M059J (cell line): ENCODE results near the gene GID8. TPM values are rescaled to one million over a fixed set of nuclear protein-coding genes. Genes with fewer than 3 reads are reported as not detected.
"Not testable (repeated sequence)": the region's sequence is repeated elsewhere in the genome, so short reads cannot be mapped to it uniquely, and the experiment has no call there.

Source experiments
- DNase-seq: peaks from one replicate; pipeline ENCODE4 v3.0.0-alpha.2; 2012; ENCODE audit warnings: low read depth
- total RNA-seq: library from RNA; depleted of rRNA; stranded (reverse); fragments of >200 nt; shearing (Covaris generic); gene quantifications from 2 replicates; pipeline ENCODE4 v1.2.3, GENCODE V29; 2014

The GID8 gene
- total RNA-seq, 1 experiment from 2014 or later: 40.4 TPM

DNA sequence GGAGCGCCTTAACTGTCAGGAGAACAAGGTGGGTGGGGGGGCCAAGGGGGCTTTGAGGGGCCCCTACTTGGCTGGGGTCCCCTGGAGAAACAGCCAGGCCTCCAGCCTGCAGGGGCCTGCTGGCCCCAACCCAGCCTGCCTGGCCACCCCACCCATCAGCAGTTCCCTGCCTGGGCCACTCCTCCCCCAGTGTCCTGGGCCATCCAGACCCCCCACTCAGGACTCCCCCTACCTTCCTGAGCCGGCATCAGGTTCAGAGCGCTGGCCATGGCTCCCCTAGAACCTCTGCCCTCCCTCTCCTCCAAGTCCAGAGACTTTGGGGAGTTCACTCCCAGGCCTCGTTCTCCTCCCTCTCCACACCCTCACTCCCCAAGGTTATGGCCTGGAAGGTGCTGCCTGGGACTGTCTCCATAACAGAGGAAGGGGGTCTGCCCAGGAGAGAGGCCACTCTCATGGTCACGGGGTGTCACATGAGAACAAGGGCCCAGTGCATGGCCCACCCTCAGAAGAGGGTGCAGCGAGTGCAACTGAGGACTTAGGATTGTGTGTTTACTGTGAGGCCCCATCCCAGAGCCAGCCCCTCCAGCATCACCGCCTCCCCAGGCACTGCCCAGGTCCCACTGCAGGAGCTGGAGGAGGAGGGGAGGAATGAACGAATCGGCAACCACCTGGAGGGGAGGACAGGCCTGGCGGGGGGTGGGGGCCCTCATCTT is 20.6 kb downstream of the GID8 start:
- no peak for DNase-seq

DNA sequence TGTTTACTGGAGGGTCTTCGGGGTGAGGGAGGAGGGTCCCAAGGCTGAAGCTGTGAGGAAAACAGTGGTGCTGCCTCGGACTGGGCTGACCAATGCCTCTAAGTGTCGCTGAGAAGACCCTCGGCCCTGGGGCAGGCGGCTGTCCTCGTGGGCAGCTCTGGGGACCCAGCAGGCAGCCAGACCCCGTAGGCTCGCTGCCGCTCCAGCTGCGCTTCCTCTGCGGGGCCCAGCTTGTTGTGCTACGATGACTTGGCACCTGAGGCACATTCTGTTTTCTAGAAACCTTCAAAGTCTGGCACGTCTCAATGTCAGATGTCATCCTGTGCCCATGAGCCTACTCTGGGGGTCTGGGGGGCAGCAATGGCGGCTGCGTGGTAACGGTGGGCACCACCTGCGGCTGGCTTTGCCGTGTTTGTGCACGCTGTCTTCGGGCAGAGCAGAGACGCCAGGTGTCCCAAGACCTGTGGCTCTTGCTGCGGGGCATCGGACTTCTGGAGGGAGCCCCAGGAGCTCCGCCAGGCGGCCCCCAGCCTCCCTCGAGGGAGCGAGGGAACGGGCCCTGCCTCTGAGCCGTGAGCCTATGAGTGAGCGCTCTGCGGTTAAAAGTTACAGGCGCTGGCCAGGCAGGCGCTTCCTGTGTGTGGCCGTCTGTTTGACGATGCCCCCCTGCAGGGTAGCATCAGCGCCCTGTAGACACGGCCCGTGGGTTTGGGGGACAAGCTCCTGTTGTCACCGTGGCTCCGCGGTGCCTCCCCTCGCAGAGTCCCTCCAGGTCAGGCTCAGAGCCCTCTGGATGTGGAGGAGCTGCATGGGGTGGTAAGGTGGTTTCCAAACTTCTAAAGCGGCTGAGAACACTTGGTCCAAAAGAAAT is 21.4 kb downstream of the GID8 start:
- DNase-seq: no peak

GRCh38 chr20:62959998-62960436 is 22.1 kb downstream of the GID8 start:
- DNase-seq: no peak

GRCh38 chr20:62960446-62961309 is 22.7 kb downstream of the GID8 start:
- DNase-seq: not testable (repeated sequence)

- DNase-seq: no peak
These were observed 23.4 kb downstream of the GID8 start for GRCh38 chr20:62961310-62961783.

DNA sequence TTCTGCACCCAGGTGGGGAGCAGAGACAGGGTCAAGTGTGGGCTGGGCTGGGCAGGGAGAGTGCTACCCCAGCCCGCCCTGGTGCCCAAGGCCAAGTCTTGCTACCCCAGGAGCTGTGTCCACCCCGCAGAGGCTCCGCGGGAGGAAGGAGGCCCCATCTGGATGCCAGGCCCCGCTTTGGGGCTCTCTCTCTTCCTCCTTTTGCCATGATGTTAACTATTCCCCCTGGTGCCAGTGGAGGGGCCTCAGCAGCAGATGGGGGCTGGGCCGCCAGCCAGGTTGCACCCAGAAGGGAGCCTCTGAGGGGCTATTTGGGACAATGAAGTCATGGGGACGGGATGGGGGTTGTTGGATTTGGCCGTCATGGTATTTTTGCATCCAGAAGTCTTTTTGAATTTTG is 23.9 kb downstream of the GID8 start:
- DNase-seq: no peak

- no peak for DNase-seq
These were observed 24.4 kb downstream of the GID8 start for GRCh38 chr20:62962221-62962879.

DNA sequence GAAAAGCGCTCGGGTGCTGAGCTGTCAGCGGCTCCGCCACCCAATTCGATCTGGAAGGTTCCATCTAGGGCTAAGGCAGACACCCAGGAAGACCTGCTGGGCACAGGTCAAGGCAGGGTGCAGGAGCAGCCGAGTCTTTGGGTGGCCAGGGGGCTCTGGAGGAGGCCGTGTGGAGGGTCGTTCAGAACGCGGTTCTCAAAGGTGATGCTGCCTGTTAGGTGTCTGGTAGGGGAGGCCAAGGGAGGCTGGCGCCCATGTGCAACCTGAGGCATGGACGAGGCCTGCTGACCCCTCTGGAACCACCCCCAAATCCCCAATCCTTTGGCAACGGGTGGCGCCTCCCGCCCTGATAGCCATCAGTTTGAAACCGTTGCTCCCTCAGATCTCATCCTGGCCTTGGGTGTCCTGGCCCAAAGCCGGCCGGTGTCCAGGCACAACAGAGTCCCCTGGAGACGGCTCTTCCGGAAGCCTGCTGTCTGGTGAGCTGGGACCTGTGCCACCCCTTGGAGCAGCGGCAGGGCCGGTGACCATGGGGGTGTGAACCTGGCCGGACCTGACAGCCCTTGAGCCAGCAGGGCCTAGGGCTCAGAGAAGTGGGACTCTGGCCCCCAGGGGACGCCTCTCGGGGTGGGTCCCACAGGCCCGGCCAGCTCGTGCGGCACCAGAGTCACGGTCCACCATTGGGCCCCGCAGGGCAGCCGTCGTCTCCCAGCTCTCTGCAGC is 25.1 kb downstream of the GID8 start:
- DNase-seq: no peak

GRCh38 chr20:62963614-62964397 is 25.9 kb downstream of the GID8 start:
- no peak for DNase-seq

GRCh38 chr20:62964700-62965099 is 26.8 kb downstream of the GID8 start:
- DNase-seq: no peak

GRCh38 chr20:62965363-62965771 is 27.4 kb downstream of the GID8 start:
- no peak for DNase-seq

- DNase-seq: no peak
These were observed 28.5 kb downstream of the GID8 start for GRCh38 chr20:62966212-62967148.

GRCh38 chr20:62967149-62967501 is 29.2 kb downstream of the GID8 start:
- no peak for DNase-seq

DNA sequence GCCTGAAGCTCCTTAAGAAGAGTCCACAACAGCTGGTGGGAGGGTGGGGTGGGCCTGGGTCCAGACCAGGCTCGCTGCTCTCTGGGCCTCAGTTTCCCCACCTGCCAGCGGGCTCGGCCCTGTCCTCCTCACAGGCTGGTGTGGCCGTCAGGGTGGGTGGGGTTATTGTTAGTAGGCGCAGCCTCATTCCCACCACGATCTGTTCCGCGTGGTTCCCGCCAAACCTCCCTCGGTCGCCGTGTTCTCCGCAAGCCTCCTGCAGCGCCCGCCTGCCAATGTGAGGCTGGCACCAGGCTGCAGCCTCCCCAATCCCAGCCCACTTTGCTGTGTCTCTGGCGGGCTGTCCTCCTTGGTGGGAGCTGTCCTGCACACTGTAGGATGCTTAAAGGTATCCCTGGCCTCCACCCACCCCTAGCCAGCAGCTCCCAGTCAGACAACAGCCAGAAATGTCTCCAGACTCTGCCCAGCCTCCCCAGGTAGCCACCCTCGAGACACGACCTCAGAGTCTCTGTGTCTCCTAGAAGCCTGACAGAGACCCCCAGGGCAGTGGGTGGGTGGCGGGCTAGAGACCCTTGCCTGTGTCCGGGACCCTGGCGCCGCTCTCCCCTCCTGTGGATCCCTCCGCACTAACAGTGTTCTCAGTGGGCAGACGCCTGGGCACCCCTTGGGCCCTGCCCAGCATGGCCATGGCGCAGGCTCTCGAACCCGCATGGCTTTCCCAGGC is 29.8 kb downstream of the GID8 start:
- no peak for DNase-seq

DNA sequence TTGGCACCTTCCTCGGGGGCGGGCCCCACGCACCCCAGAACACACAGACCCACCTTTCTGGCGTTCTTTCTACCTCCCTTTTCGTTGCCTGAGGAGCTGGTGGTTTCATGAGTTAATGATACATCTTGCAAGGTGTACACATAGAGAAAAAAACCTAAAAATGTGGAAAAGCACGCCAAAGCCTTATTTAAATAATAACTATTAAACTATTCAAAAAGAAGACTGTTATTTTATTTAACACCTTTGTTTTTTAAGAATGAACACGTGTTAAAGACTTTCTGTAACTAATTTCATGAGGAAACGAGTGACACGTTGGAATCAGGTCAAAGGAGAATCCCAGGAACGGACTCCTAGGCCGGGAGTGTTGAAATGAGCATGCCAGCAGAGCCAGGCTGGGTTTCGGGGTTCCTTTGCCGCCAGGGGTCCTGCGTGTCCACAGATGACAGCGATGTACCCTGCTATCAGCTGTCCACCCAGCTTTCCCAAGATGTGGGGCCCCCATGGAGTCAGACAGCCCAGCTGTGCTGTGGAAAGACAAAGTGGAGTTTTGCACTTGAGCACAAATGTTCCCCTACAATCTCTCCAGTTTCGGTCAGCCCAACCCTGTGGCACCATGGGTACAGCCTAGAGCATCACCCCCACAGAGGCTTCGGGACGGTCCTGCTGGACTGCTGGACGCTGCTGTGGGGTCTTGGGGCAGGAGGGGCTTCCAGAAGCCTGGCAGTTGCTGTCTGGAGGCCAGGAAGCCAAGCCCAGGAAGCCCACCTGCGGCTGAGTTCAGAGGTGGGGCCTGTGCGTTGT is 30.6 kb downstream of the GID8 start:
- DNase-seq: no peak

GRCh38 chr20:62969179-62969760 is 31.3 kb downstream of the GID8 start:
- no peak for DNase-seq

- no peak for DNase-seq
These were observed 32.0 kb downstream of the GID8 start for GRCh38 chr20:62969939-62970306.
